IMR-90 (cell line): ENCODE results near the gene CCDC33. TPM values are rescaled to one million over a fixed set of nuclear protein-coding genes. Genes with fewer than 3 reads are reported as not detected.

Experiments used
- ATAC-seq: fragments of 200-7000 bp; cut with Tn5 transposase; 2 replicates; pipeline ENCODE4 v1.9.1; 2020; ENCODE audit warnings: low read depth, mild to moderate bottlenecking, moderate library complexity
- BruUV-seq: library from RNA; stranded (reverse); fragments of 400-500 nt; replicated peaks from 2 replicates; lab custom pipeline; 2021; lab: Mats Ljungman, UMichigan
- CTCF ChIA-PET: fragments of 300-600 bp; formaldehyde crosslinking; extraction: SDS; loops from one replicate; lab custom pipeline; 2021; ENCODE audit warnings: antibody characterized with exemption; lab: Yijun Ruan, JAX
- POLR2A ChIA-PET: fragments of 300-600 bp; sonication (Branson Sonifier 250); formaldehyde crosslinking; loops from one replicate; lab custom pipeline; 2022; ENCODE audit warnings: antibody characterized with exemption; ENCODE audit not compliant: unreplicated experiment; lab: Charles Lee
- DNase-seq: peaks from one replicate; pipeline ENCODE4 v3.0.0; 2013
- H2AFZ ChIP-seq: replicated peaks from 2 replicates; pipeline ENCODE3; 2013; ENCODE audit warnings: low read length, mild to moderate bottlenecking; ENCODE audit not compliant: poor library complexity
- H2AK5ac ChIP-seq: 2 replicates; pipeline ENCODE4 v1.6.1; 2013; ENCODE audit warnings: low read depth, low read length, inconsistent platforms
- H2AK9ac ChIP-seq: replicated peaks from 2 replicates; pipeline ENCODE3; 2013; ENCODE audit warnings: mild to moderate bottlenecking, low read depth, low read length, moderate library complexity; ENCODE audit not compliant: poor library complexity
- H2BK120ac ChIP-seq: 2 replicates; pipeline ENCODE4 v1.6.1; 2013; ENCODE audit warnings: low read depth, low read length, inconsistent platforms
- H2BK15ac ChIP-seq: 3 replicates; pipeline ENCODE4 v1.6.1; 2013; ENCODE audit warnings: low read depth, low read length, inconsistent platforms
- H2BK20ac ChIP-seq: 2 replicates; pipeline ENCODE4 v1.6.1; 2013; ENCODE audit warnings: low read depth, mild to moderate bottlenecking, inconsistent platforms, low read length, moderate library complexity
- H2BK5ac ChIP-seq: 2 replicates; pipeline ENCODE4 v1.6.1; 2013; ENCODE audit warnings: mild to moderate bottlenecking, low read depth, low read length, inconsistent platforms; ENCODE audit not compliant: poor library complexity, severe bottlenecking
- H3K14ac ChIP-seq: replicated peaks from 2 replicates; pipeline ENCODE4 v1.6.1; 2013; ENCODE audit warnings: low read depth, low read length, inconsistent platforms
- H3K18ac ChIP-seq: 2 replicates; pipeline ENCODE4 v1.6.1; 2013; ENCODE audit warnings: low read depth, low read length, control low read depth
- H3K23ac ChIP-seq: 2 replicates; pipeline ENCODE4 v1.6.1; 2013; ENCODE audit warnings: low read depth, low read length, inconsistent platforms
- H3K27ac ChIP-seq: 2 replicates; pipeline ENCODE4 v1.5.1; 2013; ENCODE audit warnings: mild to moderate bottlenecking, control low read depth, low read length; ENCODE audit not compliant: insufficient read depth
- H3K27me3 ChIP-seq: 2 replicates; pipeline ENCODE4 v1.6.1; 2013; ENCODE audit warnings: low read length; ENCODE audit not compliant: control insufficient read depth, insufficient read depth
- H3K36me3 ChIP-seq: 2 replicates; pipeline ENCODE4 v1.6.1; 2013; ENCODE audit warnings: low read length, mixed read lengths; ENCODE audit not compliant: control insufficient read depth, insufficient read depth
- H3K4ac ChIP-seq: 2 replicates; pipeline ENCODE4 v1.6.1; 2013; ENCODE audit warnings: low read depth, low read length, inconsistent platforms
- H3K4me1 ChIP-seq: 2 replicates; pipeline ENCODE4 v1.6.1; 2013; ENCODE audit warnings: low read length, mixed read lengths; ENCODE audit not compliant: control insufficient read depth, insufficient read depth
- H3K4me2 ChIP-seq: 2 replicates; pipeline ENCODE4 v1.6.1; 2013; ENCODE audit warnings: low read depth, mild to moderate bottlenecking, control low read depth, low read length, moderate library complexity
- H3K4me3 ChIP-seq: 2 replicates; pipeline ENCODE4 v1.5.1; 2013; ENCODE audit warnings: low read depth, mild to moderate bottlenecking, control low read depth, low read length, moderate library complexity; ENCODE audit not compliant: insufficient read depth
- H3K56ac ChIP-seq: 2 replicates; pipeline ENCODE4 v1.6.1; 2013; ENCODE audit warnings: low read length, inconsistent platforms; ENCODE audit not compliant: insufficient read depth; ENCODE audit errors: extremely low read depth
- H3K79me1 ChIP-seq, 2 experiments: 2 replicates each; pipeline ENCODE4 v1.6.1; 2013; ENCODE audit warnings: low read length in 2 of 2, inconsistent platforms in 1 of 2, low read depth in 1 of 2
- H3K9ac ChIP-seq: 2 replicates; pipeline ENCODE4 v1.6.1; 2013; ENCODE audit warnings: low read depth, low read length, control low read depth
- H3K9me1 ChIP-seq: 2 replicates; pipeline ENCODE4 v1.6.1; 2013; ENCODE audit warnings: low read length, inconsistent platforms; ENCODE audit not compliant: insufficient read depth
- H3K9me3 ChIP-seq: 2 replicates; pipeline ENCODE4 v1.6.1; 2013; ENCODE audit warnings: low read length; ENCODE audit not compliant: control insufficient read depth, insufficient read depth
- H4K20me1 ChIP-seq: 2 replicates; pipeline ENCODE4 v1.6.1; 2013; ENCODE audit warnings: low read length, inconsistent platforms; ENCODE audit not compliant: insufficient read depth
- H4K5ac ChIP-seq: 2 replicates; pipeline ENCODE4 v1.6.1; 2013; ENCODE audit warnings: mild to moderate bottlenecking, low read depth, low read length, control low read depth
- H4K8ac ChIP-seq, 2 experiments: 2 replicates each; pipeline ENCODE4 v1.6.1; 2013; ENCODE audit warnings: low read depth in 2 of 2, low read length in 2 of 2, control low read depth in 1 of 2, inconsistent platforms in 1 of 2
- H4K91ac ChIP-seq: 2 replicates; pipeline ENCODE4 v1.6.1; 2013; ENCODE audit warnings: low read depth, low read length, inconsistent platforms; ENCODE audit not compliant: insufficient read depth
- BHLHE40 ChIP-seq: fragments of 150-350 bp; IDR thresholded peaks from 2 replicates; pipeline ENCODE4 v1.6.1; 2016; ENCODE audit warnings: mild to moderate bottlenecking, low read depth, low read length
- CEBPB ChIP-seq: IDR thresholded peaks from 2 replicates; pipeline ENCODE4 v1.6.1; 2012; ENCODE audit warnings: low read depth, low read length, improper control_type of control experiment
- CHD1 ChIP-seq: IDR thresholded peaks from 2 replicates; pipeline ENCODE4 v1.6.1; 2012; ENCODE audit warnings: low read depth, low read length, improper control_type of control experiment
- CTCF ChIP-seq: conservative IDR thresholded peaks from 2 replicates; pipeline ENCODE4 v1.5.1; 2012; ENCODE audit warnings: mild to moderate bottlenecking, low read depth, low read length, improper control_type of control experiment
- ELK1 ChIP-seq: fragments of 150-350 bp; IDR thresholded peaks from 2 replicates; pipeline ENCODE4 v1.6.1; 2016; ENCODE audit warnings: low read depth, mild to moderate bottlenecking, low read length, moderate library complexity, borderline replicate concordance
- FOS ChIP-seq: fragments of 150-350 bp; IDR thresholded peaks from 2 replicates; pipeline ENCODE4 v1.6.1; 2016; ENCODE audit warnings: low read depth, low read length
- MAFK ChIP-seq: IDR thresholded peaks from 2 replicates; pipeline ENCODE4 v1.6.1; 2012; ENCODE audit warnings: low read depth, low read length, improper control_type of control experiment
- MAZ ChIP-seq: IDR thresholded peaks from 2 replicates; pipeline ENCODE4 v1.6.1; 2012; ENCODE audit warnings: low read depth, mild to moderate bottlenecking, low read length, improper control_type of control experiment, moderate library complexity, borderline replicate concordance
- MXI1 ChIP-seq: IDR thresholded peaks from 2 replicates; pipeline ENCODE4 v1.6.1; 2012; ENCODE audit warnings: low read depth, mild to moderate bottlenecking, low read length, moderate library complexity, borderline replicate concordance
- NFE2L2 ChIP-seq: fragments of 150-350 bp; IDR thresholded peaks from 2 replicates; pipeline ENCODE4 v1.6.1; 2016; ENCODE audit warnings: low read depth, mild to moderate bottlenecking, low read length
- POLR2A ChIP-seq: IDR thresholded peaks from 2 replicates; pipeline ENCODE4 v1.6.1; 2012; ENCODE audit warnings: mild to moderate bottlenecking, low read depth, low read length
- RAD21 ChIP-seq: IDR thresholded peaks from 2 replicates; pipeline ENCODE4 v1.6.1; 2012; ENCODE audit warnings: low read length, improper control_type of control experiment
- RCOR1 ChIP-seq: IDR thresholded peaks from 2 replicates; pipeline ENCODE4 v1.6.1; 2012; ENCODE audit warnings: mild to moderate bottlenecking, low read length, improper control_type of control experiment; ENCODE audit not compliant: insufficient replicate concordance
- RFX5 ChIP-seq: IDR thresholded peaks from 2 replicates; pipeline ENCODE4 v1.8.0; 2012; ENCODE audit warnings: low read depth, mild to moderate bottlenecking, low read length, moderate library complexity
- SMC3 ChIP-seq: fragments of 150-350 bp; IDR thresholded peaks from 2 replicates; pipeline ENCODE4 v1.6.1; 2016; ENCODE audit warnings: low read depth, mild to moderate bottlenecking, antibody characterized with exemption, low read length, moderate library complexity
- USF2 ChIP-seq: fragments of 150-350 bp; IDR thresholded peaks from 2 replicates; pipeline ENCODE4 v1.6.1; 2017; ENCODE audit warnings: mild to moderate bottlenecking, antibody characterized with exemption, low read length, low read depth
- WGBS, 2 experiments: methylation state at CpG; one replicate each; pipeline versions ENCODE4 v1.1.5 to v1.1.7; 2013; ENCODE audit warnings: missing lambda C conversion rate in 2 of 2; ENCODE audit not compliant: insufficient read length in 1 of 2; ENCODE audit errors: extremely low coverage in 2 of 2; 5-methylcytosine and 5-hydroxymethylcytosine counted together
- dilution Hi-C: fragments of 300-500 bp; cut with HindIII; formaldehyde crosslinking; loops from one replicate; pipeline ENCODE4 v1.14.3; 2018; ENCODE audit warnings: low sequenced_read_pairs; ENCODE audit not compliant: unreplicated experiment
- in situ Hi-C: fragments of 300-500 bp; cut with MboI; formaldehyde crosslinking; loops from 3 replicates; pipeline ENCODE4 v1.14.3; 2019; ENCODE audit warnings: low sequenced_read_pairs, inconsistent platforms, mixed read lengths
- intact Hi-C: fragments of 100-400 bp; cut with micrococcal nuclease; formaldehyde crosslinking; loops from 2 replicates; pipeline ENCODE4 v1.10.0; 2022
- polyA plus RNA-seq, 3 experiments: library from polyadenylated mRNA; depleted of rRNA; stranded (reverse); fragments of >200 nt; gene quantifications; 2 replicates each; pipeline ENCODE4 v1.2.3, GENCODE V29; 2012; ENCODE audit warnings: low replicate concordance in 1 of 3
- total RNA-seq: library from RNA; depleted of rRNA; stranded (reverse); fragments of >200 nt; gene quantifications from 2 replicates; pipeline ENCODE4 v1.2.3, GENCODE V29; 2012

Gene CCDC33
- total and polyA plus RNA-seq, 2 of the 4 experiments (the other 2 are of a cell fraction) = not detected

- H3K23ac ChIP-seq = no peak overlapping the region
- no peak overlapping the region for H2AK9ac ChIP-seq
- BruUV-seq = no TSS peak
- TF ChIP-seq MAZ = no peak
- no peak for TF ChIP-seq RAD21
- no peak for TF ChIP-seq BHLHE40
- no peak for TF ChIP-seq RFX5
- no peak for TF ChIP-seq CEBPB
- TF ChIP-seq POLR2A = no peak
- no peak for TF ChIP-seq ELK1
- TF ChIP-seq SMC3 = no peak
- TF ChIP-seq USF2 = no peak
- no peak for TF ChIP-seq MXI1
- TF ChIP-seq RCOR1 = no peak
- no peak for TF ChIP-seq CHD1
- TF ChIP-seq FOS = no peak
- no peak for TF ChIP-seq NFE2L2
- no peak for TF ChIP-seq CTCF
- TF ChIP-seq MAFK = no peak
- no peak for ATAC-seq
- H3K4ac ChIP-seq = no peak overlapping the region
- no peak overlapping the region for H3K9ac ChIP-seq
- no peak overlapping the region for H3K4me2 ChIP-seq
- H3K79me1 ChIP-seq = no peaks in the 10 kb centered on the region
- peak overlapping the region; percentile 33 for H2AFZ ChIP-seq
- no peak overlapping the region for H4K5ac ChIP-seq
- H3K9me1 ChIP-seq = no peaks in the 10 kb centered on the region; the same call in 1 of the 2 replicates
- intact Hi-C loops = no loop called here
- no peak overlapping the region for H2BK120ac ChIP-seq
- no peak overlapping the region for H3K56ac ChIP-seq
- in situ Hi-C loops = no loop called here
- no peak overlapping the region for H3K18ac ChIP-seq
- POLR2A ChIA-PET = no interaction called here
- H2BK15ac ChIP-seq = no peak overlapping the region
- no peaks in the 10 kb centered on the region for H4K20me1 ChIP-seq
- no peaks in the 10 kb centered on the region for H3K36me3 ChIP-seq
- no peak overlapping the region for H4K91ac ChIP-seq
- H2BK5ac ChIP-seq = no peak overlapping the region
- H2AK5ac ChIP-seq = no peak overlapping the region
- H3K9me3 ChIP-seq = no peaks in the 10 kb centered on the region
- no peak overlapping the region for H3K27ac ChIP-seq
- H3K4me1 ChIP-seq = peaks cover 12% of the 10 kb centered on the region; the same call in 1 of the 2 replicates
- no peak overlapping the region for H4K8ac ChIP-seq
- H2BK20ac ChIP-seq = no peak overlapping the region
- CTCF ChIA-PET = interaction anchor here (0.7 kb wide), 1 partner anchor 180 kb away, joined by 3 read pairs; no protein-coding TSS in a partner anchor
- no peak for DNase-seq
- no peak overlapping the region for H3K14ac ChIP-seq
- peaks cover 36% of the 10 kb centered on the region for H3K27me3 ChIP-seq
- 76% methylated on average over 3 of the region's 7 CpGs; no CpG with 5 or more reads in 1 of the 2 experiments for WGBS, 2 experiments
- dilution Hi-C loops = no loop called here
- no peak overlapping the region for H3K4me3 ChIP-seq
These were observed 77.8 kb downstream of the CCDC33 start for GRCh38 chr15:74313889-74314288.
